SK-N-SH (cell line): ENCODE data around the gene LAPTM4A. TPM values are rescaled to one million over a fixed set of nuclear protein-coding genes. Genes with fewer than 3 reads are reported as not detected.

Experiments used
- CTCF ChIA-PET: fragments of 300-600, 350-600 bp; formaldehyde crosslinking; extraction: SDS; loops from one replicate; lab custom pipeline; 2021; lab: Yijun Ruan, JAX
- POLR2A ChIA-PET: fragments of 350-600 bp; sonication (Branson Sonifier 250); formaldehyde crosslinking; extraction: SDS; loops from one replicate; lab custom pipeline; 2020; ENCODE audit warnings: antibody characterized with exemption, inconsistent platforms; lab: Yijun Ruan, JAX
- DNase-seq: peaks from one replicate; pipeline ENCODE4 v3.0.0; 2012
- H2AFZ ChIP-seq: fragments of 200-600 bp; sonication (generic); 2 replicates; pipeline ENCODE4 v1.8.1; 2016; ENCODE audit warnings: antibody characterized with exemption, mild to moderate bottlenecking, low read depth
- H3F3A ChIP-seq: fragments of 200-600 bp; sonication (generic); replicated peaks from 2 replicates; pipeline ENCODE3; 2016; ENCODE audit warnings: antibody characterized with exemption, mild to moderate bottlenecking; ENCODE audit not compliant: insufficient read depth
- H3K27ac ChIP-seq, 2 experiments: fragments of 200-500 bp in 1 of 2; fragments of 200-600 bp in 1 of 2; sonication (Bioruptor generic) in 1 of 2; sonication (generic), shearing (Covaris generic) in 1 of 2; 2 replicates each; pipeline versions ENCODE4 v1.5.1 to v1.6.1; 2014 to 2016; ENCODE audit warnings: low read depth in 2 of 2, inconsistent platforms in 1 of 2, low read length in 1 of 2, mild to moderate bottlenecking in 1 of 2, mixed read lengths in 1 of 2
- H3K27me3 ChIP-seq: fragments of 200-600 bp; sonication (generic), shearing (Covaris generic); 2 replicates; pipeline ENCODE4 v1.6.1; 2016; ENCODE audit warnings: mixed run types; ENCODE audit not compliant: insufficient read depth
- H3K36me3 ChIP-seq, 2 experiments: fragments of 200-500 bp in 1 of 2; fragments of 200-600 bp in 1 of 2; sonication (Bioruptor generic) in 1 of 2; sonication (generic) in 1 of 2; replicated peaks in 1 of 2; 2 replicates each; pipeline versions ENCODE3 to v1.5.1; 2014 to 2016; ENCODE audit warnings: low read length in 1 of 2, mild to moderate bottlenecking in 1 of 2; ENCODE audit not compliant: insufficient read depth in 2 of 2, control insufficient read depth in 1 of 2
- H3K4me1 ChIP-seq, 2 experiments: fragments of 200-500 bp in 1 of 2; fragments of 200-600 bp in 1 of 2; sonication (Bioruptor generic) in 1 of 2; sonication (generic), shearing (Covaris generic) in 1 of 2; 2 replicates each; pipeline versions ENCODE4 v1.5.1 to v1.6.1; 2014 to 2016; ENCODE audit warnings: low read depth in 1 of 2, low read length in 1 of 2, mixed run types in 1 of 2; ENCODE audit not compliant: insufficient read depth in 2 of 2, control insufficient read depth in 1 of 2
- H3K4me2 ChIP-seq: fragments of 200-600 bp; sonication (generic), shearing (Covaris generic); 2 replicates; pipeline ENCODE4 v1.6.1; 2017; ENCODE audit warnings: mixed run types
- H3K4me3 ChIP-seq, 2 experiments: fragments of 200-500 bp in 1 of 2; fragments of 200-600 bp in 1 of 2; sonication (Bioruptor generic) in 1 of 2; sonication (generic), shearing (Covaris generic) in 1 of 2; 2 replicates each; pipeline versions ENCODE4 v1.5.1 to v1.8.1; 2014 to 2016; ENCODE audit warnings: low read depth in 2 of 2, inconsistent platforms in 1 of 2, low read length in 1 of 2, mild to moderate bottlenecking in 1 of 2, mixed read lengths in 1 of 2, moderate library complexity in 1 of 2
- H3K79me2 ChIP-seq: fragments of 200-600 bp; sonication (generic); 2 replicates; pipeline ENCODE4 v1.8.1; 2017; ENCODE audit warnings: mild to moderate bottlenecking; ENCODE audit not compliant: insufficient read depth
- H3K9ac ChIP-seq: fragments of 200-600 bp; sonication (generic); 2 replicates; pipeline ENCODE4 v1.6.1; 2017; ENCODE audit warnings: mixed run types
- H3K9me2 ChIP-seq: fragments of 200-600 bp; sonication (generic); 2 replicates; pipeline ENCODE4 v1.6.1; 2017; ENCODE audit warnings: mixed run types
- H3K9me3 ChIP-seq: fragments of 200-600 bp; sonication (generic); 2 replicates; pipeline ENCODE4 v1.6.1; 2017; ENCODE audit warnings: mixed run types, mild to moderate bottlenecking, moderate library complexity
- H4K20me1 ChIP-seq: fragments of 200-600 bp; sonication (generic); 2 replicates; pipeline ENCODE4 v1.6.1; 2017; ENCODE audit warnings: mild to moderate bottlenecking, mixed run types; ENCODE audit not compliant: insufficient read depth
- CTCF ChIP-seq: fragments of 200-600 bp; sonication (generic); IDR thresholded peaks from 2 replicates; pipeline ENCODE4 v1.6.1; 2017; ENCODE audit warnings: antibody characterized with exemption, mild to moderate bottlenecking, moderate library complexity
- ELF1 ChIP-seq: IDR thresholded peaks from 2 replicates; pipeline ENCODE4 v1.4.0; 2012
- FOSL2 ChIP-seq: IDR thresholded peaks from 2 replicates; pipeline ENCODE4 v1.4.0; 2012; ENCODE audit warnings: low read depth, mild to moderate bottlenecking, moderate library complexity, borderline replicate concordance
- GABPA ChIP-seq: IDR thresholded peaks from 2 replicates; pipeline ENCODE4 v1.4.0; 2012; ENCODE audit warnings: low read depth, mild to moderate bottlenecking
- IRF3 ChIP-seq: fragments of 150-350 bp; IDR thresholded peaks from 2 replicates; pipeline ENCODE4 v1.6.1; 2016; ENCODE audit warnings: mild to moderate bottlenecking, low read depth, low read length
- NRF1 ChIP-seq: IDR thresholded peaks from 2 replicates; pipeline ENCODE4 v1.6.1; 2012; ENCODE audit warnings: low read depth, mild to moderate bottlenecking, low read length
- RCOR1 ChIP-seq: fragments of 150-350 bp; IDR thresholded peaks from 2 replicates; pipeline ENCODE4 v1.6.1; 2017; ENCODE audit warnings: antibody characterized with exemption, low read length
- REST ChIP-seq: IDR thresholded peaks from 2 replicates; pipeline ENCODE4 v1.6.1; 2012; ENCODE audit warnings: mild to moderate bottlenecking, low read depth, low read length, moderate library complexity
- RXRA ChIP-seq: IDR thresholded peaks from 2 replicates; pipeline ENCODE4 v1.4.0; 2012; ENCODE audit warnings: low read depth, mild to moderate bottlenecking, borderline replicate concordance
- SIN3A ChIP-seq: IDR thresholded peaks from 2 replicates; pipeline ENCODE4 v1.6.1; 2012; ENCODE audit warnings: low read depth, mild to moderate bottlenecking, low read length, moderate library complexity, borderline replicate concordance
- SMC3 ChIP-seq: IDR thresholded peaks from 2 replicates; pipeline ENCODE4 v1.6.1; 2012; ENCODE audit warnings: low read depth, low read length, improper control_type of control experiment
- TEAD4 ChIP-seq: IDR thresholded peaks from 2 replicates; pipeline ENCODE4 v1.4.0; 2012; ENCODE audit warnings: mild to moderate bottlenecking, borderline replicate concordance; ENCODE audit not compliant: insufficient read depth
- USF2 ChIP-seq: fragments of 150-350 bp; IDR thresholded peaks from 2 replicates; pipeline ENCODE4 v1.6.1; 2017; ENCODE audit warnings: antibody characterized with exemption, low read length, low read depth, borderline replicate concordance
- YY1 ChIP-seq: IDR thresholded peaks from 2 replicates; pipeline ENCODE4 v1.4.0; 2012; ENCODE audit warnings: low read depth, mild to moderate bottlenecking
- WGBS: methylation state at CpG from one replicate; pipeline ENCODE4 v1.1.6; 2017; ENCODE audit warnings: low lambda C conversion rate; 5-methylcytosine and 5-hydroxymethylcytosine counted together
- polyA plus RNA-seq, 3 experiments: library from polyadenylated mRNA; depleted of rRNA; stranded (reverse); fragments of >200 nt; gene quantifications; 2 replicates each; pipeline ENCODE4 v1.2.3, GENCODE V29; 2012

Gene LAPTM4A
- polyA plus RNA-seq, 1 of the 3 experiments (the other 2 are of a cell fraction) = 306 TPM

GRCh38 chr2:20040489-20041172, 10.8 kb downstream of the LAPTM4A start (continued):
- TF ChIP-seq CTCF (no peak), TEAD4 (no peak), RCOR1 (no peak), USF2 (no peak), FOSL2 (peak; percentile 76; the same call in 1 of the 2 replicates), ELF1 (no peak), SIN3A (no peak), NRF1 (no peak), SMC3 (no peak), YY1 (no peak)

GRCh38 chr2:20037660-20038059, 13.8 kb downstream of the LAPTM4A start:
- H3K36me3 ChIP-seq = peaks cover 69 to 79% of the 10 kb centered on the region in 2 experiments
- H3K4me2 ChIP-seq = no peak overlapping the region
- no peak overlapping the region for H3K27ac ChIP-seq
- H3K9me2 ChIP-seq = no peaks in the 10 kb centered on the region
- peaks cover 45% of the 10 kb centered on the region for H4K20me1 ChIP-seq
- TF ChIP-seq IRF3 (no peak), YY1 (no peak), GABPA (no peak), USF2 (no peak), RXRA (no peak), TEAD4 (no peak), ELF1 (no peak), REST (no peak)
- H3K4me3 ChIP-seq = no peak overlapping the region
- H3K9me3 ChIP-seq = no peaks in the 10 kb centered on the region
- ChIA-PET POLR2A (no interaction called here), CTCF (interaction anchor here (1.2 to 6.5 kb wide), 6 partner anchors 10 to 125 kb away, joined by 3 to 63 read pairs (median 5); partner anchors contain the start of gene LAPTM4A)
- no peak for DNase-seq
- peaks cover 59% of the 10 kb centered on the region for H3K79me2 ChIP-seq
- H3K27me3 ChIP-seq = no peaks in the 10 kb centered on the region
- no peaks in the 10 kb centered on the region for H3F3A ChIP-seq
- no peak overlapping the region for H2AFZ ChIP-seq
- peaks cover 0 to 3% of the 10 kb centered on the region in 2 experiments; a peak in 1 of 4 replicates for H3K4me1 ChIP-seq
- H3K9ac ChIP-seq = no peak overlapping the region
- WGBS = 86% methylated on average over 2 of the region's 2 CpGs
